GM04503 (cell line): ENCODE data around the gene ACOX3.

Experiments
- DNase-seq: peaks from one replicate; pipeline ENCODE4 v3.0.0-alpha.2; 2012; ENCODE audit warnings: low read depth

ACOX3 gene

GRCh38 chr4:8373270-8373972, 67.1 kb downstream of the ACOX3 start:
- no peak for DNase-seq

- DNase-seq: no peak
Measured at GRCh38 chr4:8372506-8372905, 68.0 kb downstream of the ACOX3 start.

GRCh38 chr4:8371596-8371995, 68.9 kb downstream of the ACOX3 start:
- DNase-seq: no peak

GRCh38 chr4:8370835-8371595, 69.5 kb downstream of the ACOX3 start:
- no peak for DNase-seq

- no peak for DNase-seq
Measured at GRCh38 chr4:8370106-8370787, 70.3 kb downstream of the ACOX3 start.

GRCh38 chr4:8369426-8370105, 71.0 kb downstream of the ACOX3 start:
- DNase-seq: no peak

GRCh38 chr4:8368998-8369397, 71.5 kb downstream of the ACOX3 start:
- DNase-seq: no peak

- DNase-seq: no peak
Measured at GRCh38 chr4:8368061-8368481, 72.5 kb downstream of the ACOX3 start.

GRCh38 chr4:8366601-8367000, 73.9 kb downstream of the ACOX3 start:
- no peak for DNase-seq

- no peak for DNase-seq
Measured at GRCh38 chr4:8365951-8366350, 74.6 kb downstream of the ACOX3 start.

- no peak for DNase-seq
Measured at GRCh38 chr4:8365353-8365752, 75.2 kb downstream of the ACOX3 start.

- no peak for DNase-seq
Measured at GRCh38 chr4:8364848-8365350, 75.6 kb downstream of the ACOX3 start.

- DNase-seq: no peak
Measured at GRCh38 chr4:8364141-8364540, 76.4 kb downstream of the ACOX3 start.

GRCh38 chr4:8362483-8362882, 78.0 kb downstream of the ACOX3 start:
- DNase-seq: no peak

- no peak for DNase-seq
Measured at GRCh38 chr4:8359193-8359592, 81.3 kb downstream of the ACOX3 start.

- no peak for DNase-seq
Measured at GRCh38 chr4:8356856-8357255, 83.7 kb downstream of the ACOX3 start.

GRCh38 chr4:8355864-8356565, 84.5 kb downstream of the ACOX3 start:
- no peak for DNase-seq

- no peak for DNase-seq
Measured at GRCh38 chr4:8355306-8355705, 85.2 kb downstream of the ACOX3 start.

- DNase-seq: no peak
Measured at GRCh38 chr4:8353912-8354453, 86.5 kb downstream of the ACOX3 start.

GRCh38 chr4:8353158-8353669, 87.3 kb downstream of the ACOX3 start:
- DNase-seq: no peak
